Left ventricle myocardium inferior (tissue), 1 donor: Measurements from ENCODE around the gene HLTF. TPM values are rescaled to one million over a fixed set of nuclear protein-coding genes. Genes with fewer than 3 reads are reported as not detected.

Experiments used
- DNase-seq: peaks from one replicate; pipeline ENCODE4 v3.0.0-alpha.2; 2020
- H3K27ac ChIP-seq: fragments of 200-600 bp; replicated peaks from 2 replicates; pipeline ENCODE4 v1.8.0; 2021
- H3K27me3 ChIP-seq: fragments of 200-600 bp; 2 replicates; pipeline ENCODE4 v1.8.0; 2021; ENCODE audit warnings: low read depth
- H3K36me3 ChIP-seq: fragments of 200-600 bp; 2 replicates; pipeline ENCODE4 v1.8.0; 2021
- H3K4me1 ChIP-seq: fragments of 200-600 bp; 2 replicates; pipeline ENCODE4 v1.8.0; 2021
- H3K4me3 ChIP-seq: fragments of 200-600 bp; 2 replicates; pipeline ENCODE4 v1.8.0; 2021; ENCODE audit warnings: mild to moderate bottlenecking, moderate library complexity
- H3K9me3 ChIP-seq: fragments of 200-600 bp; replicated peaks from 2 replicates; pipeline ENCODE4 v1.8.0; 2021
- CTCF ChIP-seq: fragments of 200-600 bp; IDR thresholded peaks from 2 replicates; pipeline ENCODE4 v1.8.0; 2021; ENCODE audit warnings: antibody characterized with exemption, mild to moderate bottlenecking, borderline replicate concordance
- intact Hi-C: fragments of 100-400 bp; cut with micrococcal nuclease; formaldehyde crosslinking; loops from one replicate; pipeline ENCODE4 v1.11.0; 2022
- total RNA-seq: library from RNA; stranded (reverse); fragmentation: NEBNext Ultra II Directional; extraction: Animal tissue kit (Norgen Biotek cat#: 25700); gene quantifications from one replicate; pipeline ENCODE4 v1.2.1, GENCODE V29; 2021
- donor health status: DM: no; HTN: yes; CAD: no; lungs with severe emphysema.

The HLTF gene
- total RNA-seq, 1 donor from 2014 or later, result 27.4 TPM

GRCh38 chr3:149067883-149068282 lies 18.4 kb downstream of the HLTF start:
- no peak overlapping the region for H3K27ac ChIP-seq
- no peak overlapping the region for H3K4me3 ChIP-seq
- H3K9me3 ChIP-seq, result no peaks in the 10 kb centered on the region
- H3K36me3 ChIP-seq, result peaks cover 79% of the 10 kb centered on the region
- intact Hi-C loops, result no loop called here
- DNase-seq, result no peak
- H3K4me1 ChIP-seq, result no peaks in the 10 kb centered on the region
- TF ChIP-seq CTCF, result no peak
- H3K27me3 ChIP-seq, result no peaks in the 10 kb centered on the region

GRCh38 chr3:149061776-149062175 lies 24.6 kb downstream of the HLTF start:
- intact Hi-C loops, result no loop called here
- H3K36me3 ChIP-seq, result peaks cover 72% of the 10 kb centered on the region
- H3K4me1 ChIP-seq, result no peaks in the 10 kb centered on the region
- DNase-seq, result no peak
- H3K4me3 ChIP-seq, result no peak overlapping the region
- no peaks in the 10 kb centered on the region for H3K27me3 ChIP-seq
- no peak for TF ChIP-seq CTCF
- H3K27ac ChIP-seq, result no peak overlapping the region
- H3K9me3 ChIP-seq, result no peaks in the 10 kb centered on the region

GRCh38 chr3:149058602-149059001 lies 27.7 kb downstream of the HLTF start:
- H3K4me3 ChIP-seq, result no peak overlapping the region
- peaks cover 72% of the 10 kb centered on the region for H3K36me3 ChIP-seq

GRCh38 chr3:149058198-149058597 lies 28.1 kb downstream of the HLTF start:
- no peak overlapping the region for H3K4me3 ChIP-seq
- H3K36me3 ChIP-seq, result peaks cover 72% of the 10 kb centered on the region
- no peak for DNase-seq
- H3K27ac ChIP-seq, result no peak overlapping the region
- intact Hi-C loops, result no loop called here
- no peaks in the 10 kb centered on the region for H3K4me1 ChIP-seq
- H3K9me3 ChIP-seq, result peaks cover 5% of the 10 kb centered on the region
- TF ChIP-seq CTCF, result no peak
- H3K27me3 ChIP-seq, result no peaks in the 10 kb centered on the region

More at GRCh38 chr3:149058602-149059001, 27.7 kb downstream of the HLTF start:
- peaks cover under 1% of the 10 kb centered on the region for H3K9me3 ChIP-seq
- no peak for DNase-seq
- H3K27ac ChIP-seq, result no peak overlapping the region
- TF ChIP-seq CTCF, result no peak
- no peaks in the 10 kb centered on the region for H3K27me3 ChIP-seq
- H3K4me1 ChIP-seq, result no peaks in the 10 kb centered on the region
- intact Hi-C loops, result no loop called here

- no peak overlapping the region for H3K4me3 ChIP-seq
- no peaks in the 10 kb centered on the region for H3K4me1 ChIP-seq
- intact Hi-C loops, result no loop called here
- peaks cover 6% of the 10 kb centered on the region for H3K9me3 ChIP-seq
- TF ChIP-seq CTCF, result no peak
- DNase-seq, result no peak
- no peak overlapping the region for H3K27ac ChIP-seq
- peaks cover 72% of the 10 kb centered on the region for H3K36me3 ChIP-seq
- H3K27me3 ChIP-seq, result no peaks in the 10 kb centered on the region
Observed at GRCh38 chr3:149055575-149055974, 30.8 kb downstream of the HLTF start.
